HG03108 (cell line): ENCODE results near the gene AFDN.

ENCODE experiments used
- ATAC-seq: cut with Tn5 transposase; IDR thresholded peaks from one replicate; pipeline ENCODE4 v1.9.1; 2021; ENCODE audit warnings: moderate library complexity; ENCODE audit not compliant: unreplicated experiment

The AFDN gene

GRCh38 chr6:167948716-167949115 is 122.0 kb downstream of the AFDN start:
- ATAC-seq: no peak

GRCh38 chr6:167949121-167949684 is 122.5 kb downstream of the AFDN start:
- ATAC-seq: no peak

- no peak for ATAC-seq
Measured at GRCh38 chr6:167951781-167952511, 125.2 kb downstream of the AFDN start.

- ATAC-seq: no peak
Measured at GRCh38 chr6:167952512-167952859, 125.8 kb downstream of the AFDN start.

GRCh38 chr6:167953551-167953950 is 126.8 kb downstream of the AFDN start:
- ATAC-seq: no peak

- ATAC-seq: no peak
Measured at GRCh38 chr6:167954151-167954550, 127.4 kb downstream of the AFDN start.

- ATAC-seq: no peak
Measured at GRCh38 chr6:167956491-167956890, 129.8 kb downstream of the AFDN start.

- no peak for ATAC-seq
Measured at GRCh38 chr6:167956983-167957492, 130.3 kb downstream of the AFDN start.

GRCh38 chr6:167957626-167958025 is 130.9 kb downstream of the AFDN start:
- ATAC-seq: no peak

- ATAC-seq: no peak
Measured at GRCh38 chr6:167960579-167960978, 133.9 kb downstream of the AFDN start.

- no peak for ATAC-seq
Measured at GRCh38 chr6:167962711-167963110, 136.0 kb downstream of the AFDN start.

- ATAC-seq: no peak
Measured at GRCh38 chr6:167963589-167964057, 136.9 kb downstream of the AFDN start.

GRCh38 chr6:167965592-167966539 is 139.2 kb downstream of the AFDN start:
- ATAC-seq: no peak

GRCh38 chr6:167966540-167966905 is 139.8 kb downstream of the AFDN start:
- no peak for ATAC-seq

- no peak for ATAC-seq
Measured at GRCh38 chr6:167968091-167968490, 141.4 kb downstream of the AFDN start.

GRCh38 chr6:167970230-167970629 is 143.5 kb downstream of the AFDN start:
- no peak for ATAC-seq

GRCh38 chr6:167972193-167972592 is 145.5 kb downstream of the AFDN start:
- ATAC-seq: no peak

GRCh38 chr6:167973148-167973885 is 146.6 kb downstream of the AFDN start:
- no peak for ATAC-seq

GRCh38 chr6:167974640-167975344 is 148.1 kb downstream of the AFDN start:
- ATAC-seq: no peak

GRCh38 chr6:167975458-167975857 is 148.7 kb downstream of the AFDN start:
- ATAC-seq: no peak
